SJSA1 (cell line): Measurements from ENCODE around the gene THRSP. TPM values are rescaled to one million over a fixed set of nuclear protein-coding genes. Genes with fewer than 3 reads are reported as not detected.
"Not testable (repeated sequence)": the region's sequence is repeated elsewhere in the genome, so short reads cannot be mapped to it uniquely, and the experiment has no call there.

Source experiments
- DNase-seq, 2 experiments: peaks; one replicate each; pipeline ENCODE4 v3.0.0-alpha.2; 2015 to 2020; ENCODE audit warnings: low spot score in 2 of 2, low read depth in 1 of 2
- H3K27ac ChIP-seq: fragments of 250-450 bp; sonication (Bioruptor Pico); 2 replicates; pipeline ENCODE4 v1.5.1; 2020; ENCODE audit warnings: mild to moderate bottlenecking, moderate library complexity
- H3K27me3 ChIP-seq: fragments of 250-450 bp; sonication (Bioruptor Pico); replicated peaks from 2 replicates; pipeline ENCODE4 v1.5.1; 2020; ENCODE audit warnings: mild to moderate bottlenecking, moderate library complexity
- H3K36me3 ChIP-seq: fragments of 250-450 bp; sonication (Bioruptor Pico); 2 replicates; pipeline ENCODE4 v1.5.1; 2020; ENCODE audit warnings: mild to moderate bottlenecking
- H3K4me1 ChIP-seq: fragments of 250-450 bp; sonication (Bioruptor Pico); replicated peaks from 2 replicates; pipeline ENCODE4 v1.6.1; 2021; ENCODE audit warnings: mild to moderate bottlenecking
- H3K4me3 ChIP-seq: fragments of 250-450 bp; sonication (Bioruptor Pico); 2 replicates; pipeline ENCODE4 v1.5.1; 2020; ENCODE audit warnings: mild to moderate bottlenecking
- H3K9me3 ChIP-seq: fragments of 250-450 bp; sonication (Bioruptor Pico); replicated peaks from 2 replicates; pipeline ENCODE4 v1.5.1; 2020; ENCODE audit warnings: mild to moderate bottlenecking
- total RNA-seq: library from RNA; depleted of rRNA; stranded (reverse); fragments of >200 nt; shearing (Covaris generic); gene quantifications from 2 replicates; pipeline ENCODE4 v1.2.3, GENCODE V29; 2014

The THRSP gene
- total RNA-seq, 1 experiment from 2014 or later, result not detected

GRCh38 chr11:78032090-78032489, 31.6 kb upstream of the THRSP start:
- DNase-seq, result no peak
- H3K4me1 ChIP-seq, result no peaks in the 10 kb centered on the region
- H3K4me3 ChIP-seq, result no peak overlapping the region
- H3K27ac ChIP-seq, result no peak overlapping the region
- no peaks in the 10 kb centered on the region for H3K27me3 ChIP-seq
- H3K36me3 ChIP-seq, result no peaks in the 10 kb centered on the region
- H3K9me3 ChIP-seq, result no peaks in the 10 kb centered on the region

DNA sequence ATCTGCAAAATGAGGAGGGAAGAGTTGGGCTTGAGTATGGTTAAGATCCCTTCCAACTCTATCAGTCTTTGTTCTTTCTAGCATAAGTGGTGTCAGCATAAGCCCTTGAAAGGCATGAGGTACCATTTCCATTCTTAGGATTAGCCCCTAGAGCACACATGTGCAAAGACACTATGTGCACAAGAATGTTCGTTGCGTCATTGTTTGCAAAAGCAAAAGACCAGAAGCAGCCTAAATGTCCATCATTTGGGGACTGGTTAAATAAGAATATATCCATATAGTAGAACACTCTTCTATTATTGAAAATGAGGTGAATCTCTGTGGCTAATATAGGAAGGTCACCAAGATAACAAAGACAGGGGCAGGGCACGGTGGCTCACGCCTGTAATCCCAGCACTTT, 30.6 kb upstream of the THRSP start:
- no peak for DNase-seq
- Histone ChIP-seq H3K36me3 (no peaks in the 10 kb centered on the region), H3K9me3 (no peaks in the 10 kb centered on the region), H3K27me3 (no peaks in the 10 kb centered on the region), H3K27ac (no peak overlapping the region), H3K4me3 (no peak overlapping the region), H3K4me1 (no peaks in the 10 kb centered on the region)

- no peak for DNase-seq
- Histone ChIP-seq H3K27me3 (no peaks in the 10 kb centered on the region), H3K4me1 (peaks cover 4% of the 10 kb centered on the region), H3K4me3 (no peak overlapping the region), H3K36me3 (no peaks in the 10 kb centered on the region), H3K9me3 (no peaks in the 10 kb centered on the region), H3K27ac (no peak overlapping the region)
Observed at GRCh38 chr11:78034623-78035022, 29.0 kb upstream of the THRSP start.

GRCh38 chr11:78036313-78036712, 27.3 kb upstream of the THRSP start:
- no peak for DNase-seq
- peaks cover 20% of the 10 kb centered on the region for H3K4me1 ChIP-seq
- H3K9me3 ChIP-seq, result no peaks in the 10 kb centered on the region
- H3K27ac ChIP-seq, result no peak overlapping the region
- H3K36me3 ChIP-seq, result no peaks in the 10 kb centered on the region
- no peaks in the 10 kb centered on the region for H3K27me3 ChIP-seq
- no peak overlapping the region for H3K4me3 ChIP-seq

DNA sequence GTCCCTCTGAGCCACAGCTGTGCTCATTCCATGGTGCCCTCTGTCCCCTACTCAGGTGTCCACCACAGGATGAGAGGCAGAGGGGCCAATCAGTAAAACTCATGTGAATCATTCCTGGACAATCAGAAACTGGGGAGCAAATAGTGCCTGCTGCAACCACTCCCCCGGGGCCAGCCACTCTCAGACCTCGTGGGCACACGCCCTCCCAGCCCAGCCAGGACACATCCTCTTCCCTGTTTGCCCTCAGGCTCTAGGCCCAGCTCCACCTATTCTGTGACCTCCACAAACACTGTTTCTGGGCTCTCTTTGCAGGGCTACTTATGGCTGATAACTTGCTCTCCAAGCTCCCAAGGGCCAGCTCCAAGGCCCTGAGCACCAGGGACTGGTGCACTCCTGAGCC, 26.6 kb upstream of the THRSP start:
- no peak for DNase-seq
- Histone ChIP-seq H3K27me3 (no peaks in the 10 kb centered on the region), H3K4me1 (peaks cover 20% of the 10 kb centered on the region), H3K27ac (no peak overlapping the region), H3K9me3 (no peaks in the 10 kb centered on the region), H3K36me3 (no peaks in the 10 kb centered on the region), H3K4me3 (no peak overlapping the region)

DNA sequence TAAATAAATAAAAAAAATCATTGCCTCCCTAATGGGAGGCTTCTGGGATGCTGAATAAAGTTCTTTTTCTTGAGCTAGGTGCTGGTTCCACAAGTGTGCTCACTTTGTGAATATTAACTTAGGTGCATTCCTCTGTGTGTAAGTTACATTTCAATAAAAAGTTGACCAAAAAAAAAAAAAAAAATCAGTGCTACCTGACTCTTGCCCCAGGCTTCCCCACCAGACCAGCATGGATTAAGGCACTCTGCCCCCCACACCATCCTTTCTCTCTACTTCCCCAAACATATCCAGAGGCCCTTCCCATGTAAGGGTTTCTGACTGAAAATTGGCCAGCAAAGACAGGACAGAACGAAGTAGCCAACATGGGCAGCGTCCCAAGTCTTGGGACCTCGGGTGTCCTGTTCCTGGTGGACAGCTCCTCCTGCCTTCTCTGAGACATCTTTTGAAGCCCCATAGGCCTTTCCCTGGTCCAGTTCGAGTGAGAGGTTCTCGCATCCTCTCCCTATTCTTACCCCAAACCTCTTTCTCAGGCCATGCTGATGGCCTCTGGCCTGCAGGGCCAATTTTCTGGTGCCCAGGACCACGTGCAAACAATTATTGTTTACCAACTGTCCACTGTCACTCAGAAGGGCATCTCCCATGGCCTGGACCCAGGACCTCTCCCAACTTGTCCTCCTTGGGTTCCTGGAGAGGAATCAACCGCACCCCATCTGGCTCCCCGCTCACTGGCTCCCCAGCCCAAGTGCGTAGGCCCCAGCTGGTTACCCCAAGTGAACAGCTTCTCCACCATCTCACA, 25.6 kb upstream of the THRSP start:
- Histone ChIP-seq H3K27ac (no peak overlapping the region), H3K4me3 (no peak overlapping the region), H3K36me3 (no peaks in the 10 kb centered on the region), H3K4me1 (peaks cover 20% of the 10 kb centered on the region), H3K27me3 (no peaks in the 10 kb centered on the region), H3K9me3 (no peaks in the 10 kb centered on the region)
- no peak for DNase-seq

- no peak overlapping the region for H3K27ac ChIP-seq
- H3K4me3 ChIP-seq, result no peak overlapping the region
- H3K9me3 ChIP-seq, result no peaks in the 10 kb centered on the region
- H3K27me3 ChIP-seq, result no peaks in the 10 kb centered on the region
- DNase-seq, result peak; percentile 12 to 43
- no peaks in the 10 kb centered on the region for H3K36me3 ChIP-seq
- peaks cover 26% of the 10 kb centered on the region for H3K4me1 ChIP-seq
Observed at GRCh38 chr11:78038697-78039313, 24.9 kb upstream of the THRSP start.

DNA sequence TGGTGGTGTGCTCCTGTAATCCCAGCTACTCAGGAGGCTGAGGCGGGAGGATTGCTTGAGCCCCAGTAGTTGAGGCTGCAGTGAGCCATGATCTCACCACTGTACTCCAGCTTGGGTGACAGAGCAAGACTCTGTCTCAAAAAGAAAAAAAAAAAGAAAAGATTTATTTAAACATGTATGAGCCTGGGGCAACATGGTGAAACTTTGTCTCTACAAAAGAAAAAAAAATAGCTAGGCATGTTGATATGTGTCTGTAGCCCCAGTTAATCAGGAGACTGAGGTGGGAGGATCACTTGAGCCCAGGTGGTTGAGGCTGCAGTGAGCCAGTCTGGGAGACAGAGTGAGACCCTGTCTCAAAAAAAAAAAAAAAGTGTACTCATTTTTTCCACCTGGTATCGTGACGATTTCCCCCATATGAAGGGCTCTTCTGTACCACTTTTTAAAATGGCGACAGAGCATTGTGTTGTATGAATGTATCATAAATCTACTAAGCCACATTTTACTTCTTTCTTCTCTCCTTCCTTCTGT, 24.2 kb upstream of the THRSP start:
- Histone ChIP-seq H3K9me3 (no peaks in the 10 kb centered on the region), H3K27ac (peak overlapping the region; percentile 99), H3K36me3 (no peaks in the 10 kb centered on the region), H3K4me3 (no peak overlapping the region), H3K4me1 (peaks cover 32% of the 10 kb centered on the region), H3K27me3 (no peaks in the 10 kb centered on the region)
- DNase-seq, result no peak

DNA sequence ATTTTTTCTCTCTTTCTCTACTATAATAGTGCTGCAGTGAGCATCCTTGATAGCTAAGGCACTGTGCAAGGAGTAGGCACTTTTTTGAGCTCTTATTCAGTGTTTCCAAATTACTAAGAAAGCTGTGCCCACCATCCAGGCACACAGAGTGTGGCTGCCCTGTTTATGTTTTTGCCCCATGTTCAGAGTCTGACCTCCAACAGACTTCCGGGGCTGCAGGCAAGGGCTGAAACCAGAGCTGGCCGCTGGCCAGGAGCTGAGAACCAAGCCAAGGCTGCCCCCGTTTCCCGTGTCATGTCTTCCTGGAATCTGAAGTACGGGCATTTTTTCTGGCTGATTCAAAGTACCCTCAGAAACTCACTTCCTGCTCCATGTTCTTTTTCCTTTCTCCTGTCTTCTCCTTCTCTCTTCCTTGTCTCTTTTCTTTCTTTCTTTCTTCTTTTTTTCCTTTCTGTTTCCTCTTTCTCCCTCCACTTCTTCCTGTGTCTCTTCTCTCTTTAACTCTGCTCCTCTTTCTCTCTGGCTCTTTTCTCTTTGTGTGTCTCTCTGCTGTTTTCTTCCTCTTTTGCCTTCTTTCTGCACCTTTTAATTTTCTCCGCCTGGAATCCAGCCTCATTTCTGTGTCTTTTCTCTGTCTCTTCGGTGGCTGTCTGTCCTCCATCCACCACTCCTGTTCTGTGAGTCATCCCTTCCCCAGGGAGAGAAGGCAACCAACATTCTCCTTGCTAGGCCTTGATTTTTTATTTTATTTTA, 23.6 kb upstream of the THRSP start:
- H3K36me3 ChIP-seq, result no peaks in the 10 kb centered on the region
- peak overlapping the region; percentile 99 for H3K27ac ChIP-seq
- H3K27me3 ChIP-seq, result no peaks in the 10 kb centered on the region
- peak overlapping the region; percentile 18; the same call in 1 of the 2 replicates for H3K4me3 ChIP-seq
- DNase-seq, result peak; percentile 75 to 84
- no peaks in the 10 kb centered on the region for H3K9me3 ChIP-seq
- peaks cover 39% of the 10 kb centered on the region for H3K4me1 ChIP-seq

GRCh38 chr11:78040691-78041379, 22.8 kb upstream of the THRSP start:
- Histone ChIP-seq H3K27me3 (no peaks in the 10 kb centered on the region), H3K4me3 (no peak overlapping the region), H3K36me3 (no peaks in the 10 kb centered on the region), H3K4me1 (peaks cover 46% of the 10 kb centered on the region), H3K27ac (peak overlapping the region; percentile 99), H3K9me3 (no peaks in the 10 kb centered on the region)
- no peak for DNase-seq

- not testable (repeated sequence) for H3K4me3 ChIP-seq, H3K27ac ChIP-seq, H3K36me3 ChIP-seq, H3K27me3 ChIP-seq, DNase-seq, H3K9me3 ChIP-seq
- H3K4me1 ChIP-seq, result peaks cover 51% of the 10 kb centered on the region
Observed at GRCh38 chr11:78041380-78041719, 22.3 kb upstream of the THRSP start.

GRCh38 chr11:78041843-78042440, 21.7 kb upstream of the THRSP start:
- DNase-seq, result no peak
- no peak overlapping the region for H3K27ac ChIP-seq
- H3K9me3 ChIP-seq, result no peaks in the 10 kb centered on the region
- H3K4me1 ChIP-seq, result peaks cover 53% of the 10 kb centered on the region
- H3K27me3 ChIP-seq, result no peaks in the 10 kb centered on the region
- no peaks in the 10 kb centered on the region for H3K36me3 ChIP-seq
- H3K4me3 ChIP-seq, result no peak overlapping the region

DNA sequence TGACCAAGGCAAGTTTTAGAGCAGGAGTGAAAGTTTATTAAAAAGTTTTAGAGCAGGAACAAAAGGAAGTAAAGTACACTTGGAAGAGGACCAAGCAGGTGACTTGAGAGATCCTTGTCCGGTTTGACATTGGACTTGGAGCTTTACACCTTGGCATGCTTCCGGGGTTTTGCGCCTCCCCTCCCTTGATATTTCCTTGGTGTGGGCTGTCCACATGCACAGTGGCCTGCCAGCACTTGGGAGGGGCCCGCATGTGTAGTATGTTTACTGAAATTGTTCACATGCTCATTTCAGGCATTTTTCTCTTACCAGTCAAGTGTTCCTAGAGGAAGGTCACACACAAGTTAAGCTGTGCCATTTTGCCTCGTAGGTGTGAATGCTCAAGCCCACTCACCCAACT, 19.0 kb upstream of the THRSP start:
- Histone ChIP-seq H3K4me3 (no peak overlapping the region), H3K9me3 (no peaks in the 10 kb centered on the region), H3K27ac (no peak overlapping the region), H3K4me1 (peaks cover 48% of the 10 kb centered on the region), H3K27me3 (no peaks in the 10 kb centered on the region), H3K36me3 (no peaks in the 10 kb centered on the region)
- no peak for DNase-seq
